ENCODE results near the gene HAUS5. TPM values are rescaled to one million over a fixed set of nuclear protein-coding genes. Genes with fewer than 3 reads are reported as not detected.

The HAUS5 gene, protein sequence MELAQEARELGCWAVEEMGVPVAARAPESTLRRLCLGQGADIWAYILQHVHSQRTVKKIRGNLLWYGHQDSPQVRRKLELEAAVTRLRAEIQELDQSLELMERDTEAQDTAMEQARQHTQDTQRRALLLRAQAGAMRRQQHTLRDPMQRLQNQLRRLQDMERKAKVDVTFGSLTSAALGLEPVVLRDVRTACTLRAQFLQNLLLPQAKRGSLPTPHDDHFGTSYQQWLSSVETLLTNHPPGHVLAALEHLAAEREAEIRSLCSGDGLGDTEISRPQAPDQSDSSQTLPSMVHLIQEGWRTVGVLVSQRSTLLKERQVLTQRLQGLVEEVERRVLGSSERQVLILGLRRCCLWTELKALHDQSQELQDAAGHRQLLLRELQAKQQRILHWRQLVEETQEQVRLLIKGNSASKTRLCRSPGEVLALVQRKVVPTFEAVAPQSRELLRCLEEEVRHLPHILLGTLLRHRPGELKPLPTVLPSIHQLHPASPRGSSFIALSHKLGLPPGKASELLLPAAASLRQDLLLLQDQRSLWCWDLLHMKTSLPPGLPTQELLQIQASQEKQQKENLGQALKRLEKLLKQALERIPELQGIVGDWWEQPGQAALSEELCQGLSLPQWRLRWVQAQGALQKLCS
- total RNA-seq: 10 to 100 TPM; 25.5 to 34.1 (median 29.3) TPM
- total RNA-seq (2013): 15.4 TPM
- total RNA-seq: 12.0 to 52.5 (median 33.7) reads per million in 29 experiments

GRCh38 chr19:35612559-35613321 is at the start of gene HAUS5:
TSS of gene HAUS5 (plus strand) at chr19:35612735. CDS start at chr19:35612795, 60 bp downstream.
- peak; percentile 84 to 97 (median 93) for DNase-seq
- peaks cover 10% of the 10 kb centered on the region for H3K36me3 Mint-ChIP-seq
- peak; percentile 86 to 94 (median 88) for ATAC-seq (replicated peaks in 1 of 4)
- H3K4me3 ChIP-seq (ENCODE audit: control insufficient read depth in 1 of 2, extremely low read depth in 1 of 2, low read length in 1 of 2): peak within 1 kb of the TSS; percentile 61 to 80
- H3K27me3 Mint-ChIP-seq: no peaks in the 10 kb centered on the region
- POLR2A ChIA-PET: interaction anchor here in 1 of 2 donors (0.7 to 1.3 kb wide), 2 partner anchors 35 to 878 kb away, joined by 4 to 8 read pairs; partner anchors contain the start of gene COX6B1
- H3K4me1 ChIP-seq (ENCODE audit: control insufficient read depth in 1 of 2, extremely low read depth in 1 of 2, insufficient read depth in 2 of 2, low read length in 2 of 2): peaks cover 13 to 37% of the 10 kb centered on the region in 2 experiments
- WGBS (ENCODE audit: insufficient coverage): 2% methylated on average over 33 of the region's 47 CpGs
- no peaks in the 10 kb centered on the region for H3K9me3 ChIP-seq
- peak within 1 kb of the TSS; percentile 85 to 86 for H3K27ac Mint-ChIP-seq
- peak within 1 kb of the TSS; percentile 67 for H3K27ac ChIP-seq (ENCODE audit: low read length)
- H3K9me3 Mint-ChIP-seq: peaks cover 6 to 7% (median 7%) of the 10 kb centered on the region in 3 donors
- H3K36me3 ChIP-seq (ENCODE audit: control insufficient read depth in 2 of 2, extremely low read depth in 1 of 2, insufficient read depth in 1 of 2, low read length in 1 of 2): peaks cover 4 to 6% of the 10 kb centered on the region in 2 donors
- H3K4me3 Mint-ChIP-seq: peak within 1 kb of the TSS; percentile 83 to 88 (median 85)
- peaks cover 29 to 45% (median 36%) of the 10 kb centered on the region in 3 donors for H3K4me1 Mint-ChIP-seq
- no peaks in the 10 kb centered on the region for H3K27me3 ChIP-seq (replicated peaks in 1 of 2; ENCODE audit: control insufficient read depth in 2 of 2, extremely low read depth in 1 of 2, insufficient read depth in 2 of 2, low read length in 1 of 2)
- CTCF ChIA-PET: interaction anchor here in 1 of 2 donors (0.7 to 1.0 kb wide), 2 partner anchors 32 to 35 kb away, joined by 4 to 7 read pairs; partner anchors contain the start of gene COX6B1

GRCh38 chr19:35562776-35563175 is 49.8 kb upstream of the HAUS5 start:
- ChIA-PET POLR2A (no interaction called here), CTCF (no interaction called here)
- Mint-ChIP-seq H3K9me3 (no peaks in the 10 kb centered on the region), H3K27me3 (peaks cover 52 to 69% of the 10 kb centered on the region in 2 donors), H3K36me3 (no peaks in the 10 kb centered on the region), H3K27ac (no peak overlapping the region), H3K4me3 (no peak overlapping the region), H3K4me1 (peaks cover 0 to 9% (median 8%) of the 10 kb centered on the region in 3 donors)
- no peaks in the 10 kb centered on the region for H3K9me3 ChIP-seq
- ATAC-seq (replicated peaks in 1 of 4): no peak
- 81% methylated on average over 2 of the region's 2 CpGs for WGBS (ENCODE audit: insufficient coverage)
- DNase-seq: no peak
- H3K27me3 ChIP-seq (replicated peaks in 1 of 2; ENCODE audit: control insufficient read depth in 2 of 2, extremely low read depth in 1 of 2, insufficient read depth in 2 of 2, low read length in 1 of 2): peaks cover 0 to 82% of the 10 kb centered on the region in 2 experiments
- H3K4me1 ChIP-seq (ENCODE audit: control insufficient read depth in 1 of 2, extremely low read depth in 1 of 2, insufficient read depth in 2 of 2, low read length in 2 of 2): peaks cover 0 to 14% of the 10 kb centered on the region in 2 experiments
- H3K4me3 ChIP-seq (ENCODE audit: control insufficient read depth in 1 of 2, extremely low read depth in 1 of 2, low read length in 1 of 2): no peak overlapping the region
- no peaks in the 10 kb centered on the region for H3K36me3 ChIP-seq (ENCODE audit: control insufficient read depth in 2 of 2, extremely low read depth in 1 of 2, insufficient read depth in 1 of 2, low read length in 1 of 2)
- H3K27ac ChIP-seq (ENCODE audit: low read length): no peak overlapping the region

- Mint-ChIP-seq H3K9me3 (no peaks in the 10 kb centered on the region), H3K27ac (no peak within 1 kb of the TSS), H3K36me3 (no peaks in the 10 kb centered on the region), H3K4me3 (no peak within 1 kb of the TSS), H3K4me1 (peaks cover 0 to 6% (median 6%) of the 10 kb centered on the region in 3 donors), H3K27me3 (peaks cover 52 to 71% of the 10 kb centered on the region in 2 donors)
- CTCF ChIA-PET: no interaction called here
- POLR2A ChIA-PET: no interaction called here
- DNase-seq (no peak), ATAC-seq (replicated peaks in 1 of 4) (no peak)
- Histone ChIP-seq H3K27ac (ENCODE audit: low read length) (no peak within 1 kb of the TSS), H3K36me3 (ENCODE audit: control insufficient read depth in 2 of 2, extremely low read depth in 1 of 2, insufficient read depth in 1 of 2, low read length in 1 of 2) (no peaks in the 10 kb centered on the region), H3K27me3 (replicated peaks in 1 of 2; ENCODE audit: control insufficient read depth in 2 of 2, extremely low read depth in 1 of 2, insufficient read depth in 2 of 2, low read length in 1 of 2) (peaks cover 0 to 80% of the 10 kb centered on the region in 2 experiments), H3K4me3 (ENCODE audit: control insufficient read depth in 1 of 2, extremely low read depth in 1 of 2, low read length in 1 of 2) (no peak within 1 kb of the TSS), H3K9me3 (no peaks in the 10 kb centered on the region), H3K4me1 (ENCODE audit: control insufficient read depth in 1 of 2, extremely low read depth in 1 of 2, insufficient read depth in 2 of 2, low read length in 2 of 2) (peaks cover 0 to 8% of the 10 kb centered on the region in 2 experiments)
- WGBS (ENCODE audit: insufficient coverage): 77% methylated on average over 6 of the region's 15 CpGs
Measured at GRCh38 chr19:35563207-35563829, 49.2 kb upstream of the HAUS5 start, which contains the start of gene ATP4A. TSS of gene ATP4A (minus strand) at chr19:35563658. CDS start at chr19:35563629, 29 bp downstream.

GRCh38 chr19:35565016-35565856 is 47.3 kb upstream of the HAUS5 start:
- 80% methylated on average over 8 of the region's 12 CpGs for whole genome bisulfite sequencing (ENCODE audit: insufficient coverage)
- Histone ChIP-seq H3K9me3 (no peaks in the 10 kb centered on the region), H3K4me3 (ENCODE audit: control insufficient read depth in 1 of 2, extremely low read depth in 1 of 2, low read length in 1 of 2) (no peak overlapping the region), H3K36me3 (ENCODE audit: control insufficient read depth in 2 of 2, extremely low read depth in 1 of 2, insufficient read depth in 1 of 2, low read length in 1 of 2) (no peaks in the 10 kb centered on the region), H3K27me3 (replicated peaks in 1 of 2; ENCODE audit: control insufficient read depth in 2 of 2, extremely low read depth in 1 of 2, insufficient read depth in 2 of 2, low read length in 1 of 2) (peaks cover 0 to 78% of the 10 kb centered on the region in 2 experiments), H3K4me1 (ENCODE audit: control insufficient read depth in 1 of 2, extremely low read depth in 1 of 2, insufficient read depth in 2 of 2, low read length in 2 of 2) (no peaks in the 10 kb centered on the region), H3K27ac (ENCODE audit: low read length) (no peak overlapping the region)
- DNase-seq (no peak), ATAC-seq (replicated peaks in 1 of 4) (no peak)
- ChIA-PET POLR2A (no interaction called here), CTCF (no interaction called here)
- Mint-ChIP-seq H3K36me3 (no peaks in the 10 kb centered on the region), H3K27me3 (peaks cover 43 to 66% of the 10 kb centered on the region in 2 donors), H3K27ac (no peak overlapping the region), H3K4me1 (no peaks in the 10 kb centered on the region), H3K4me3 (no peak overlapping the region), H3K9me3 (no peaks in the 10 kb centered on the region)

DNA sequence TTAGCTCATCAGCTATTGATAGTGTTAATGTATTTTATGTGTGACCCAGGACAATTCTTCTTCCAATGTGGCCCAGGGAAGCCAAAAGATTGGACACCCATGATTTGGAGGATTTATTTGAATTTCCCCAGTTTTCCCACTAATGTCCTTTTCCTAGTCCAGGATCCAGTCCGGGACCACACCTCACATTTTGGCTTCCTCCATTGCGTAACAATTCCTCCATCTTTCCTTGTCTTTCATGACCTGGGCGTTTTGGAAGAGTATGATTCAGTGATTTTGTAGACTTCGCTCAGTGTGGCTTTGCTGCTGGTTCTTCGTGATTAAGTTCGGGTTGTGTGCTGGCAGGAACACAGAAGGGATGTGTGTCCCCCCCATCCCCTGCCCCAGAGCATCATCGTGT is 45.8 kb upstream of the HAUS5 start:
- Mint-ChIP-seq H3K27me3 (peaks cover 37 to 61% of the 10 kb centered on the region in 2 donors), H3K4me3 (no peak overlapping the region)

More for the DNA sequence above, 45.8 kb upstream of the HAUS5 start:
- ATAC-seq (replicated peaks in 1 of 4): no peak
- no peaks in the 10 kb centered on the region for H3K9me3 ChIP-seq
- WGBS (ENCODE audit: insufficient coverage): 100% methylated on average over 1 of the region's 7 CpGs
- ChIA-PET POLR2A (interaction anchor here in 1 of 2 donors (0.6 kb wide), 2 partner anchors 11 to 362 kb away, joined by 3 to 5 read pairs; no protein-coding TSS in a partner anchor), CTCF (interaction anchor here in 1 of 2 donors (0.6 kb wide), 1 partner anchor 99 kb away, joined by 3 read pairs; no protein-coding TSS in a partner anchor)
- H3K27me3 ChIP-seq (replicated peaks in 1 of 2; ENCODE audit: control insufficient read depth in 2 of 2, extremely low read depth in 1 of 2, insufficient read depth in 2 of 2, low read length in 1 of 2): peaks cover 0 to 68% of the 10 kb centered on the region in 2 experiments
- Mint-ChIP-seq H3K9me3 (no peaks in the 10 kb centered on the region), H3K27ac (no peak overlapping the region), H3K4me1 (no peaks in the 10 kb centered on the region), H3K36me3 (no peaks in the 10 kb centered on the region)
- no peaks in the 10 kb centered on the region for H3K4me1 ChIP-seq (ENCODE audit: control insufficient read depth in 1 of 2, extremely low read depth in 1 of 2, insufficient read depth in 2 of 2, low read length in 2 of 2)
- H3K27ac ChIP-seq (ENCODE audit: low read length): no peak overlapping the region
- H3K36me3 ChIP-seq (ENCODE audit: control insufficient read depth in 2 of 2, extremely low read depth in 1 of 2, insufficient read depth in 1 of 2, low read length in 1 of 2): no peaks in the 10 kb centered on the region
- DNase-seq: no peak
- H3K4me3 ChIP-seq (ENCODE audit: control insufficient read depth in 1 of 2, extremely low read depth in 1 of 2, low read length in 1 of 2): no peak overlapping the region
